ENCODE data around the gene DNAH8.

DNA sequence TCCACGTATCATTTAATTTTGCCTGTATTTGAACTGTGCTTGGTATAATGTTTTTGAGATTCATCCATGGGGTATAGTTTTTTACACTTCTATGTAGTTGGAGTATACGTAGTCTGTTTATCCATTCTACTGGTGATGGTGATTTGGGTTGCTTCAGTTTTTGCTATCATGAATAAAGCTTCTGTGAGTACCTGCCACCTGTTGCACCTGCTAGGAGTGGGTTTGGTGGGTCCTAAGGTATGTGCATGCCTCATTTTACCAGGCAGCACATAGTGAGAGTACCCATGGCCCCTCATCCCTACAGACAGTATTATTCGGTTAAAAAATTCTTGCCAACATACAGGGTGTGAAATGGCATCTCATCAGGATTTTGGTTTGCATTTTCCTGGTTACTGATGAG is 92.9 kb downstream of the DNAH8 start:
- TF ChIP-seq, protein P1, sequence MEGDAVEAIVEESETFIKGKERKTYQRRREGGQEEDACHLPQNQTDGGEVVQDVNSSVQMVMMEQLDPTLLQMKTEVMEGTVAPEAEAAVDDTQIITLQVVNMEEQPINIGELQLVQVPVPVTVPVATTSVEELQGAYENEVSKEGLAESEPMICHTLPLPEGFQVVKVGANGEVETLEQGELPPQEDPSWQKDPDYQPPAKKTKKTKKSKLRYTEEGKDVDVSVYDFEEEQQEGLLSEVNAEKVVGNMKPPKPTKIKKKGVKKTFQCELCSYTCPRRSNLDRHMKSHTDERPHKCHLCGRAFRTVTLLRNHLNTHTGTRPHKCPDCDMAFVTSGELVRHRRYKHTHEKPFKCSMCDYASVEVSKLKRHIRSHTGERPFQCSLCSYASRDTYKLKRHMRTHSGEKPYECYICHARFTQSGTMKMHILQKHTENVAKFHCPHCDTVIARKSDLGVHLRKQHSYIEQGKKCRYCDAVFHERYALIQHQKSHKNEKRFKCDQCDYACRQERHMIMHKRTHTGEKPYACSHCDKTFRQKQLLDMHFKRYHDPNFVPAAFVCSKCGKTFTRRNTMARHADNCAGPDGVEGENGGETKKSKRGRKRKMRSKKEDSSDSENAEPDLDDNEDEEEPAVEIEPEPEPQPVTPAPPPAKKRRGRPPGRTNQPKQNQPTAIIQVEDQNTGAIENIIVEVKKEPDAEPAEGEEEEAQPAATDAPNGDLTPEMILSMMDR (IDR thresholded peaks at IDR 0.05): no peak
- no peak for TF ChIP-seq EZH2 (IDR thresholded peaks at IDR 0.05)
- no peak for TF ChIP-seq EZH2phosphoT487 (IDR thresholded peaks at IDR 0.05)

Measured in neural progenitor cell (in vitro differentiated cells).